NCI-H2107 treated with DMSO at 0.1 percent for 48 hours (cell line): ENCODE data around the gene DUSP3.
"Not testable (repeated sequence)": the region's sequence is repeated elsewhere in the genome, so short reads cannot be mapped to it uniquely, and the experiment has no call there.

Experiments used
- DNase-seq: peaks from one replicate; lab custom pipeline; 2025; ENCODE audit not compliant: unreplicated experiment; lab: John Stamatoyannopoulos, UW

Gene DUSP3

DNA sequence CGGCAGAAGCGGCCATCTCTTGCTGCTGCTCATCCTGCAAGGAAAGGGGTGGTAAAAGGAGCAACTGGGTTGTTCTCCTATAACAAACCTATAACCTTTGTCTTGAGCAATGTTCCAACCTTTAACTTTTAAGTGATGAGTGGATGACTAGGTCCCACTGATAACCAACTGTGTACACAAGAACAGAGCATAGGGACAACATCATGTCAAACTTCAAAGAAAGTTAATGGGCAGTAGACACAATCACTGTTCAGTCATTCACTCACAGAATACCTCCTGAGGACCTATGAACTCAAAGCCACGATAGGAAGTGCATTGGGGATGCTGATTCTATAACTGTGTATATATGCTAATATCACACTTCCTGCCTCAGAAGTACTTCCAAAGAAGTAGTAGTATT is 23.1 kb upstream of the DUSP3 start:
- DNase-seq = no peak

DNA sequence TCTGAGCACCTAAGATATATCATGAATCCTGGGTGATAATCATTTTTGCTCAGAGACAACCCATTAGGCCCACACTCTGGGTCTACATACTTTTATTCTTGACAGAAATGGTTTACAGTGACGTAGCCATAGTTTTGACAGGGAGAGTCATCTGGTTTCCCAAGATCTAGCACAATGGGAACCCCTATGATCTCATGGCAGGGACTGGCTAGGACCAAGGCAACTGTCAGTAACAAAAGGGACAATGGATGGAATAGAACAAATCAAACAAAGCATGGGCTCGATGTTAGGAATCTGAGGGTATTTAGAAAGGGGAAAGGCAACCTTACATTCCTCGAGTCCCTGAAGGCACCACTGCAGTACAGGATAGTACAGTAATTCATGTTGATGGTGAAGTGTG is 22.0 kb upstream of the DUSP3 start:
- no peak for DNase-seq

DNA sequence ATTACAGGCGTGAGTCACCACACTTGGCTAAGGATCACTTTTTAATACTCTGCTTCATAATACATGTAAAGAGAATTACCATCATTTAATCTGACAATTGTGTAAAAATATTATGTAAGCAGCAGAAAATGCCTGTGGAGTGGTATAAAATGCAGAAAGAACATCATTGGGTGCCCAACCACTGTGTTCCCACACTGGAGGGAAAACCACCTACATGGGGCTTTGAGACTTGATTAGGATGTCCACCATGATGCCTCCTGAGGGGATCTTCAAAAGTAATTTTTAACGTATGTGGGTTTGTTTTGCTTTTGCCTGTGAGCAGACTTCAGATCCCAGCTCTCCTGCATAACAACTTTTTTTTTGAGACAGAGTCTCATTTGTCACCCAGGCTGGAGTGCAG is 20.3 kb upstream of the DUSP3 start:
- no peak for DNase-seq

DNA sequence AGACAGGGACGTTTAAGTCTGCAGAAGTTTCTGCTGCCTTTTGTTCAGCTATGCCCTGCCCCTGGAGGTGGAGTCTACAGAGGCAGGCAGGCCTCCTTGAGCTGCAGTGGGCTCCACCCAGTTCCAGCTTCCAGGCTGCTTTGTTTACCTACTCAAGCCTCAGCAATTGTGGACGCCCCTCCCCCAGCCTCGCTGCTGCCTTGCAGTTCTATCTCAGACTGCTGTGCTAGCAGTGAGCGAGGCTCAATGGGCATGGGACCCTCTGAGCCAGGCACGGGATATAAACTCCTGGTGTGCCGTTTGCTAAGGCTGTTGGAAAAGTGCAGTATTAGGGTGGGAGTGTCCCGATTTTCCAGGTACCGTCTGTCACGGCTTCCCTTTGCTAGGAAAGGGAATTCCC is 19.2 kb upstream of the DUSP3 start:
- not testable (repeated sequence) for DNase-seq

DNA sequence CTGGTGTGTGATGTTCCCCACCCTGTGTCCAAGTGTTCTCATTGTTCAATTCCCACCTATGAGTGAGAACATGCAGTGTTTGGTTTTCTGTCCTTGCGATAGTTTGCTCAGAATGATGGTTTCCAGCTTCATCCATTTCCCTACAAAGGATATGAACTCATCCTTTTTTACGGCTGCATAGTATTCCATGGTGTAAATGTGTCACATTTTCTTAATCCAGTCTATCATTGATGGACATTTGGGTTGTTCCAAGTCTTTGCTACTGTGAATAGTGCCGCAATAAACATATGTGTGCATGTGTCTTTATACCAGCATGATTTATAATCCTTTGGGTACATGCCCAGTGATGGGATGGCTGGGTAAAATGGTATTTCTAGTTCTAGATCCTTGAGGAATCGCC is 13.9 kb upstream of the DUSP3 start:
- DNase-seq = not testable (repeated sequence)

DNA sequence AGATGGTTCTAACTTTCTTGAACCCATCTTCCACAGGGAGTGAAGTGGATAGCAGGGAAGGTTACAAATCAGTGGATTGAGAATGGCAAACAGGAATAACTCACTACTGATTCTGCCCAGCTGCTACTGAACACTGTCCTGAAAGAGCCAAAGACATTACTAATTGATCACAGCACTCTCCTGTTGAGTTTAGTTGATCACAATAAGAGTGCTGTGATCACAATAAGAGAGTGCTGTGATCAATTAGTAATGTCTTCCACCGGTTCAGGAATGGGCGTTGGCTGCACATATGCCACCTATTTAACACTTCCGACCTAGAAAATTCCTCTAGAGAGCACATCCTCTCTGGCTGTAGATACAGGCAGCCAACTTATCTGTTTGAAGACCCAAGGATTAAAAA is 12.8 kb upstream of the DUSP3 start:
- no peak for DNase-seq

DNA sequence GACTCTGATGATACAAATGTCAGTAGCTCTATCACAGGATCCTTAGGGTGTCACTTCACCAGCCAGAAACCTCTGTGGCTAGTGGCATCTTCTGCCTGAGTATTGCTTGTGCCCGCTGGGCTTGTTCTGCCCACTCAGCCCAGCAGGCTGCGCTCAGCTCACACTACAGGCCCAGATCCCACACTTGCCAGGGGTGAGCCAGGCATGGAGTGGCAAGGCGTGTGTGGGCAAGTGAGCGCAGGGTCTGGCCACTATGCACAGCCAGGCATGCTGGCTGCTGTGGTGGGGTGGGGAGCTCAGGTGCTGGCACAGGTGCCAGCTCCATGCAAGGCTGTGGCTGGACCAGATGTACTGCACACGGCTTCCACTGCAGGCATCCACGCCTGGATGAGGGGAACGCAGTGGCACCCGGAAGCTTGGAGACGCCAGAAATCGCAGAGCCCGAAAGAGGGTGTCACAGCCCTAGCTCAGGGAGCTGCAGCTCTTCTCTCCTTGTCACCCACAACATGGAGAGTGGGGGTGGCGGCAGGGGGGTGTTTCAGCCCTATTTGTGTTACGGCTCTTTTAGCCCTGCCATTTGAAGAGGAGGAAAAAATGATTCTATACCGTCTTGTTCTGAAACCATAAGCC is 11.6 kb upstream of the DUSP3 start:
- DNase-seq = no peak

DNA sequence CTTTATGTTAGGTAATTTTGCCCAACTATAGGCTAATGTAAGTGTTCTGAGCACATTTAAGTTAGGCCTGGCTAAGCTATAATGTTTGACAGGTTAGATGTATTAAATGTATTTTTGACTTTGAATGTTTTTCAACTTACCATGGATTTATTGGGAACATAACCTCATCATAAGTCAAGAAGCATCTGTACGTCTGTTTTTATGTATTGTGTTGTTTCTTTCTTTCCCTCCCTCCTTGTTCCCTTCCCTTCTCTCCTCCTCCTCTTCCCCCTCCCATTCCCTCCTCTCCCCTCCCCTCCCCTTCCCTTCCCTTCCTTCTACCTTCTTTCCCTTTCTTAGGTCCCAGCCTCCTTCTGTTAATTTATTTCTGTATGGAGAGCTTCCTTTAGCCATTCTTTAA is 10.7 kb upstream of the DUSP3 start:
- no peak for DNase-seq

DNA sequence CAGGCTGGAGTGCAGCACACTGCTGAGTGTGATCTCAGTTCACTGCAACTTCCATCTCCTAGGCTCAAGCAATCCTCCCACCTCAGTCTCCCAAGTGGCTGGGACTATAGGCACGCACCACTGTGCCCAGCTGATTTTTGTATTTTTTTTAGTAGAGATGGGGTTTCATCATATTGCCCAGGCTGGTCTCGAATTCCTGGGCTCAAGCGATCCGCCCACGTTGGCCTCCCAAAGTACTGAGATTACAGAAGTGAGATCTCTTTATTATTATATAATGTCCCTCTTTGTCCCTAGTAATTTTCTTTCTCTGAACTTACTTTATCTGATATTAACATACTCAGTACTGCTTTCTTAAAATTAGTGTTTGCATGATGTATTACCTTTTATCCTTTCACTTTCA is 9.8 kb upstream of the DUSP3 start:
- DNase-seq = no peak

DNA sequence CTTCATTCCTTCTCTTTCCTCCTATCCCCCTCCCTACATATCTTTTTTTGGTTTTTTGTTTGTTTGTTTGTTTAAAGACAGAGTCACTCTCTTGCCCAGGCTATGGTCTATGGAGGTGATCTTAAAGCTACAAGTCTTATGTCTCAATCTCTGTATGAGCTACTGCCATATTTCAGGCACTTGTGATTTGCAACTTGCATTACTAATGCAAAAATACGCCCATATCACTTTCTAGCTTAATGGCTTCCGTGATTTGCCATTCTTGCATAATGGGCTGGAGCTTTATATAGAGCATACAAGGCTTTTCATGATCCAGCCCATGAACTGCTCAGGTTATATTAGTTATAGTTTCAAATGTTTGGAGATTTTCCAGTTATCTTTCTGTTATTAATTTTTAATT is 9.0 kb upstream of the DUSP3 start:
- no peak for DNase-seq

DNA sequence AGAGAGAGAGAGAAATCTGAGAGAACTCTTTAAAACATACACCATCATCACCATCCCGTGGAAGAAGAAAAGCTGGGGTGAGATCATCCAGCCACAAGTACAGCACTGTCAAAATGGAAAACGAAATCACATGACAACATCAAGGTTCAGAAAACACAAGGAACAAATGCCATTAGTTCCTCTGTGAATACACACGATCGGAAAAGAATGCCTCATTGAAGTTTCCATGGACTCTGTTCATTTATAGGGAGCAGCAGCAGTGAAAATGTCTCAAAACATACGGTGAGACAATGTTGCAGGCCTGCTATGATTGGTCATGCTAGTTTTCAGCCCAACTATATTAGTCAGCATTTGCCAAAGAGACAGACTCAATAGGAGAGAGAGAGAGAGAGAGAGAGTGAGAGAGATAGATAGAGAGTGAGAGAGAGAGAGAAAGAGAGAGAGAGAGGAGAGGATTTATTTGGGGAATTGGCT is 5.9 kb upstream of the DUSP3 start:
- DNase-seq = no peak

DNA sequence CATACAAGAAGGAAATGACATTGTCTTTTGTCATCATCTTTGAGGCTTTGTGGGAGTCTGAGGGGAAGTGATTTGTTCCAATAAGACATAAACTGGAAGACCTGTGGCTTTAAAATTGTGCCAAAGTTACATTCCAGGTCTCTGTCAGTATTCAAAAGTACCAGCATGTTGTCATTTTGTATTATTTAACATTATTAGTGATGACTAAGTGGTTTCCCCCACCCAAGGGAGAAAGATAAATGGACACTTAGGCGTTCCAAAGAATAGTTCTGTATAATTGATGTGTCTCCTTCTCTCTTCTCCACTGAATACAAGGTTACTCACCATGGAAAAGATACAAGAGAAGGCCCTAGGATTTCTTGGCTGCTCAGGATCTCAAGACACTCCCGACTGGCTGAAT is 5.3 kb upstream of the DUSP3 start:
- no peak for DNase-seq

DNA sequence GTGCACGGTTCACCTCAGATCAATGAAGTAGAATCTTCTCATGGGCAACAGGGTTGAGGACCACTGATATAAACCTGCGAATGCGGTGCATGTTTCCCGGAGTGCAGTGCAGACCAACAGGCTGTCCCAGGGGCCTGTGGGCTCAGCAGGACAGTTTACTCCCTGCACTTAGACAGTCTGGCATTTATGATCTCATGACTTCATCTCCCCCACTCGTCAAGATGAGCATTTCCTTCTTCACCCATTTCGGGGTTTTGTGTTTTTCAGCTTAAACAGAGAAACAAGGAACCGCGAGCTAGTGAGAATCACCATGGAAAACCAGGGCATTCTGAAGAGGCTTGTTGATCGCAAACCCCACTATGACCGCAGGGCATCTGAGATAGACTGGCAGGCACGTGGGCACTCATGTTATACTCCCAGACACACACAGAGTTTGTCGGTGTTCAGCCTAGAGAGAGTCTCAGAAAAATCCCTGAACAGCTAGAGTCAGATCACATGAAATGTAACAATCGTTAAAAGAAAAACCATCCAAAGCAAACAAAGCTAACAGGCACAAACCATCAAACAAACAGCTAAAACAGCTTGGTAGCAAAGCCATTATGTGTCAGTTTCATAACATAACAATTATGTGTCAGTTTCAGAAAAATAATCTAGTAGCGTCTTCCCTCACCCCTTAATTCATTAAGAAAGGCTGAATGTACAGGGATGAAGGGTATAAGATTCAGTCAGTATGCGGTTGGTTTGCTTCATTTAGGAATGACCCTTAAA is 4.3 kb upstream of the DUSP3 start:
- DNase-seq = no peak

DNA sequence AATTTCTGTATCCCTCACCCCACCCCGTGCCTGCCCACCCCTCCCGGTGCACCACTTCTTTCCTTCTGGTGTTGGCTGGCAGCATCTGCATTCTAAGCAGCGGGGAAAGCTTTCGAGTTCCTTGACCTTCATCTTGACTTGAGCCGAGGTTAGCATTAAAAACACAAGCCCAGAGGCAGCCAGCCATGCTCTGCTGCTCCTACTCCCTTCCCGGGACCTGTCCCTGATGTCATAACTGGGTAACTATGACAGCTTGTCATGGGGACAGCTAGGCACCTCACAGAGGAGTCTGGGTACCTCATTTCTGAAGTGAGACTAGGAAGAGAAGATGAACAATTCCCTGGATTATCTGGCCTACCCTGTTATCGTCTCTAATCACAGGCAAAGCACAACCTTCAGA is 1.4 kb upstream of the DUSP3 start, which contains the start of gene CFAP97D1:
Gene CFAP97D1 (plus strand): TSS at position 301 of the 400 bp plus-strand sequence. CDS start 28 bp downstream, at position 329.
- no peak for DNase-seq

DNA sequence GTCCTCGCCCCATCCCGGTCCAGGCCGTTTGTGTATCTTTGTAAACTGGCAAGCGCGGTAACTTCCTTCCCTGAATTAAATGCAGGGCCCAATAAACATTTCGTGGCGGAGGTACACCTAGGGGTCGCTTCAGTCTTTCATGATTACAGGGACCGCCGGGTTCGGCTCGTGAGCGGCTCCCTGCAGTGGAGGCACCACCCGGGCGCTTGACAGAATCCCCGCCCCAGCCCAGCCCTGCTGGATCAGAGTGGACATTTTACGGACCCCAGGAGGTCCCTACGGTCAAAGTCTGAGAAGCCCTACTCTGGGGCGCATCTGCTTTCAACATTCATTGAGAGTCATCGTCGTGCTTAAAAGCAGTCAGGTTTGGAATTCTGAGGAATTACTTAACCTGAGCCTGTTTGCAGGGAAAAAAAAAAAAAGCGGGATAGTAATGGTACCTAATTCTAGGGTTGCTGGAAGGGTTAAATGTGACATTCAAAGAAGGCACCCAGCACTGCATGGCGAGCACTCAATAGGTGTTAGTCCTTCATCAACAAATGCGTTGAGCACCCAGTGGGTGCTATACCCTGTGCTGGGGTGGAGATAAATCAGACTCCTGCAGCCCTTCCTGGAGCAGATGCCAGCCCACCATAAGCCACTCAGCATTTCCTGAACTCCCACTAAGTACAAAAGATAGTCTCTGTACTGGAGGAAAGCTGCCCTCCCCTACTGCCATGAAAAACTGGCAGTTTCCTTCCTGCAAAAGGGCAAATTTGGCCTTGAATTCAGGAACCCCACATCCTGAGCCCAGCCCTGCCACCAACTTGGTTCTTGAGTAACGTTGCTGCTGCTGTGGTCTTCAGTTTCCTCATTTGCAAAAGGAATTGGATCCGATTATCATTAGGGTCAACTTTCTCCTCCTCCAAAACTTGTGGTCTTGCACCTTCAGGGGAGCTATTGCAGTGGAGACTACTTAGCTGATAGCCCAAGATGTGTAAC is 658 bp upstream of the DUSP3 start:
- no peak for DNase-seq

DNA sequence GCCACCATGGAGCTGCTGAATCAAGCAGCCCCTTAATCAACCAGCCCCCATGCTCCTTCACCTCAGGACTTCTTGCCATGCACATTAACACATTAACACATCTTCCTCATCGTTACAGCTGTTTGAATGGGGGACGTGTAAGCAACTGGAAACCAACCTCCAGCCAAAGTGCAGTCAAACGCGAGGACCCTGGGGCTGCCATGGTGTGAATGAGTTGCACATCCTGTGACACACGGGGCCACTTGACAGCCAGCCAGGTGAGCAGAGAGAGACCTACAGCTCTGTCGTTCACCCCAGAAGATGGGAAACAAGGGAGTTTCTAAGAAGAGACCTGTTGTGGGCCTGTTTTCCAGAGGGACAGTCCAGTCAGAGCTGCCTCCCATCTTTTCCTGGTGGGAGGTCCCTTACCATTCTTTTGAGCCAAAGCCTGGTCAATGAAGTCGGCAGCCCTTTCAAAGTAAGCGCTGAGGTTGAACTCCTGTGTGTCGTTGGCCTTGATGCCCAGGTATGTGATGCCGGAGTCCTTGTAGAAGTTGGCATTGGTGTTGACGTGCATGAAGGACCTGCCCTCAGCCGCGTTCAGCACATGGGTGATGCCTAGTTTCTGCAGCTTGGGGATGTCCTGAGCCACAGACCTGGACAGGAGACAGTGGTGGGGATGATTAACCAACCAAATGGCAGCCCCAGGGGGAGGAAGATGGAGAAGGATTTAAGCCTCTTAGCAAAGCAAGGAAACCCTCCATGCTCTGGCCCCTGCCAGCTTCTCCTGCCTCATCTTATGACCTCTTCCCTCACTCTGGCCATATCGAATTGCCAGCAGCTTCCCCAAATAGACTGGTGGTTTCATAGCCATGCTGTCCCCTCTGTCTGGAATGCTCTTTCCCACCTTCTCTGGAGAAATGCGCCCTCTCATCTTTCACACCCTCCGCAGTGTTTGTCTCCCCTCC is 4.2 kb downstream of the DUSP3 start:
- DNase-seq = no peak

DNA sequence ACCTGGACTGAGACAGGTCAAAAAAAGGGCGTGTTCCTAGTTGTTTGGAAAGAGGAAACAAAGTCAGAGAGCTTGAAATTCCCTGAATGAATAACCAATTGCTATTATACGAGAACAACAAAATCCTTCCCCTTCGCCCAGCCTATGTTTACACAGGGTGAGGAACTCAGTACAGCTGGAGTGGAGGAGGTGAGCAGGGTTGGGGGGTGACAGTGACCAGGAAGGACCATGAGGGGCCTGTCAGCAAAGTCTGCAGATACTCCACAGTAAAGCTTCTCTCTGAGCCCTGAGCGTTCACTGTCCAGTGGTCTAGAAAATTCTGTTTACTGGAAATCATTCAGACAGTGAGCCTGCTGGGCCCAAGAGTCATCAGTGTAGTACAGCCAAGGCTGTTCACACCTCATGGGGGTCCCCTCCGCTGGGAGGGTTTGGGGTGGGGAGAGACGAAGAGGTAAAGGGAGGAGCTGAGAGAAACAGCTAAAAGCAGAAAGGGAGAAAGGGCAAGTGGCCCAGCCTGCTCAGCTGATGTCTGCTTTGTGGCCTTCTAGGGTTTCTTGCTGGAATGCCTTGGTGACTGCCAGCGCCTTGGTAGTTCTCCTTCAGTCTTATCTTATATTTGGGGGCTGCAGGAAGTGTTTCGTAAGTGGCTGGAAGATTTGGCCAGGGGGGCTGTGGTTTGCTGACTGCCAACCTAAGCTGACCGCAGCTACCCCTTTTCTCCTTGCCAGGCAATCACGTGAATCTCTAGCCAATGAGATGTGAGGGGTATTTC is 5.7 kb downstream of the DUSP3 start:
- no peak for DNase-seq

DNA sequence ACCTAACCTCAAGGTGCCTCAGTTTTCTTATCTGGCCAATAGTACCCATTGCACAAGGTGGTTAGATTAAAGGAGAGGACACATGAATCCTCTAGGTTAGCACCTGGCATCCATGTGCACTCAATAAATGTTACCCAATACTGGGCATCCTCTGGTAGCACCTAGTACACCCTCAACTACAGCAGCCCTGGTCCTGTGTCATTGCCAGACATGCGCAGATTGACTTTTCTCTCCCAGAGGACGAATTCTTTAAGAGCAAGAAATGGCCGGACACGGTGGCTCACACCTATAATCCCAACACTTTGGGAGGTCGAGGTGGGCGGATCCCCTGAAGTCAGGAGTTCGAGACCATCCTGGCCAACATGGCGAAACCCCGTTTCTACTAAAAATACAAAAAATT is 7.3 kb downstream of the DUSP3 start:
- no peak for DNase-seq

DNA sequence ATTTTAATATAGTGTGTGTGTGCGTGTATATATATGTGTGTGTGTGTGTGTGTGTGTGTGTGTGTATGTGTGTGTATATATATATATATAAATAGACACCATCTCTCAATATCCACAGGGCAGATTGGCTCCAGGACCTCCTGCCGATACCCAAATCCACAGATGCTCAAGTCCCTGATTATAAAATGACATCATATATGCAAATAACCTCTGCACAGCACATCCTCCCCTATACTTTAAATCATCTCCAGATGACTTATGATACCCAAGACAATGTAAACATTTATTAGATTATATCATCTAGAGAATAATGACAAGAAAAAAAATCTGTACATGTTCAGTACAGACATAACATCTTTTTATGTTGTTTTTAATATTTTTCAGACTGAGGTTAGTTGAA is 7.8 kb downstream of the DUSP3 start:
- DNase-seq = no peak

DNA sequence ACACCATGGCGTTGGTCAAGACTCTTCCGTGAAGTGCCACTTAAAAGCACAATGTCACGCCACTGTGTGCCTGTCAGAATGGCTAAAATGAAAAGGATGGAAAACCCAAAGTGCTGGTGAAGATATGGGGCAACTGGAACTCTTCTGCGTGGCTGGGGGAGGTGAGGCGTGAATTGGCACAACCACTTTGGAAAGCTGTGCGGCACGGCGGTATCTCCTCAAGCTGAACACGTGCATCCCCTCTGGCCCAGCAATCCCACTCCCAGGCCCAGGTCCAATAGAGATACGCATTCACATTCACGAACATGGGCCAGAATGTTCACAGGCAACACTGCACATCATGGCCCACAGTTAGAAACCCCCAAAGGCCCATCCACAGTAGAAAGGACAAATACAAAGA is 8.9 kb downstream of the DUSP3 start:
- DNase-seq = no peak
